Transverse colon (tissue), 4 donors: ENCODE results near the gene LXN.

ENCODE experiments used
- CTCF ChIP-seq, 5 experiments: fragments of 200-600 bp in 3 of 5; fragments of 450-650 bp in 2 of 5; sonication (generic) in 3 of 5; IDR thresholded peaks; 1 replicate in 2 of 5; 2 replicates in 3 of 5; pipeline ENCODE4 v1.5.1; 2016 to 2017; ENCODE audit warnings: antibody characterized with exemption in 5 of 5, inconsistent platforms in 3 of 5, mild to moderate bottlenecking in 2 of 5, moderate library complexity in 1 of 5
- EP300 ChIP-seq: sonication (generic); formaldehyde crosslinking; IDR thresholded peaks from one replicate; pipeline ENCODE4 v1.6.1; 2017; ENCODE audit warnings: antibody characterized with exemption, low read depth
- POLR2A ChIP-seq: fragments of 450-650 bp; IDR thresholded peaks from one replicate; pipeline ENCODE4 v1.6.1; 2016; ENCODE audit warnings: antibody characterized with exemption, mild to moderate bottlenecking, moderate library complexity
- POLR2AphosphoS5 ChIP-seq, 3 donors: sonication (generic); formaldehyde crosslinking; IDR thresholded peaks; one replicate each; pipeline ENCODE4 v1.6.1; 2016; ENCODE audit warnings: antibody characterized with exemption in 3 of 3

- TF ChIP-seq CTCF (IDR thresholded peaks at IDR 0.05): no peak
- TF ChIP-seq POLR2AphosphoS5 (IDR thresholded peaks at IDR 0.05): no peak
- TF ChIP-seq EP300: no peak
- TF ChIP-seq POLR2A: no peak
Measured at GRCh38 chr3:158663832-158664231, 8.6 kb downstream of the LXN start.
